Caco-2 (cell line): ENCODE results near the gene S100A16. TPM values are rescaled to one million over a fixed set of nuclear protein-coding genes. Genes with fewer than 3 reads are reported as not detected.

ENCODE experiments used
- BruUV-seq: library from RNA; stranded (reverse); fragments of 400-500 nt; replicated peaks from 2 replicates; lab custom pipeline; 2021; lab: Mats Ljungman, UMichigan
- CTCF ChIA-PET: fragments of 300-600 bp; sonication (Branson Sonifier 250); formaldehyde crosslinking; loops from one replicate; lab custom pipeline; 2022; ENCODE audit warnings: antibody characterized with exemption; lab: Charles Lee
- POLR2A ChIA-PET: fragments of 300-600 bp; sonication (Branson Sonifier 250); formaldehyde crosslinking; loops from one replicate; lab custom pipeline; 2022; ENCODE audit warnings: antibody characterized with exemption; lab: Charles Lee
- DNase-seq, 2 experiments: peaks; one replicate each; pipeline versions ENCODE4 v3.0.0 to v3.0.0-alpha.2; 2020 to 2022
- H3K27me3 ChIP-seq: replicated peaks from 2 replicates; pipeline ENCODE4 v1.6.0; 2011; ENCODE audit warnings: low read length; ENCODE audit not compliant: control insufficient read depth, insufficient read depth
- H3K36me3 ChIP-seq: 2 replicates; pipeline ENCODE4 v1.5.1; 2011; ENCODE audit warnings: low read length; ENCODE audit not compliant: control insufficient read depth, insufficient read depth
- H3K4me1 ChIP-seq: fragments of 250-450 bp; sonication (Bioruptor Pico); 2 replicates; pipeline ENCODE4 v1.5.1; 2020; ENCODE audit warnings: mild to moderate bottlenecking
- H3K4me3 ChIP-seq: 2 replicates; pipeline ENCODE4 v1.5.1; 2011; ENCODE audit warnings: low read depth, mild to moderate bottlenecking, control low read depth, low read length
- H3K9me3 ChIP-seq: fragments of 250-450 bp; sonication (Bioruptor Pico); 2 replicates; pipeline ENCODE4 v1.5.1; 2020; ENCODE audit warnings: mild to moderate bottlenecking, moderate library complexity
- H3K27ac Mint-ChIP-seq: one replicate; pipeline ENCODE4 v1.8.0; 2022; ENCODE audit warnings: mixed read lengths; ENCODE audit not compliant: unreplicated experiment
- H3K27me3 Mint-ChIP-seq: one replicate; pipeline ENCODE4 v1.8.0; 2022; ENCODE audit warnings: mixed read lengths; ENCODE audit not compliant: insufficient read depth, unreplicated experiment
- H3K36me3 Mint-ChIP-seq: one replicate; pipeline ENCODE4 v1.8.0; 2022; ENCODE audit warnings: mild to moderate bottlenecking, mixed read lengths; ENCODE audit not compliant: insufficient read depth, unreplicated experiment
- H3K4me1 Mint-ChIP-seq: one replicate; pipeline ENCODE4 v1.8.0; 2022; ENCODE audit warnings: low read depth, mixed read lengths; ENCODE audit not compliant: unreplicated experiment
- H3K4me3 Mint-ChIP-seq: one replicate; pipeline ENCODE4 v1.8.0; 2022; ENCODE audit warnings: mild to moderate bottlenecking, moderate library complexity, mixed read lengths; ENCODE audit not compliant: unreplicated experiment
- H3K9me3 Mint-ChIP-seq: one replicate; pipeline ENCODE4 v1.8.0; 2022; ENCODE audit warnings: mixed read lengths; ENCODE audit not compliant: unreplicated experiment
- CTCF ChIP-seq, 2 experiments: fragments of 200-600 bp in 1 of 2; IDR thresholded peaks; 1 replicate in 1 of 2; 2 replicates in 1 of 2; pipeline versions ENCODE4 v1.5.1 to v1.8.0; 2011 to 2022; ENCODE audit warnings: antibody characterized with exemption in 1 of 2, control low read depth in 1 of 2, inconsistent platforms in 1 of 2, low read depth in 1 of 2, low read length in 1 of 2, mild to moderate bottlenecking in 1 of 2, moderate library complexity in 1 of 2; ENCODE audit not compliant: insufficient read depth in 1 of 2, severe bottlenecking in 1 of 2, unreplicated experiment in 1 of 2
- intact Hi-C: fragments of 100-400 bp; cut with micrococcal nuclease; formaldehyde crosslinking; loops from one replicate; pipeline ENCODE4 v1.10.0; 2022; ENCODE audit not compliant: unreplicated experiment
- total RNA-seq: library from RNA; stranded (reverse); gene quantifications from 2 replicates; pipeline ENCODE4 v1.2.3, GENCODE V29; 2022

S100A16 gene
- total RNA-seq, 1 experiment from 2014 or later: 243 TPM

DNA sequence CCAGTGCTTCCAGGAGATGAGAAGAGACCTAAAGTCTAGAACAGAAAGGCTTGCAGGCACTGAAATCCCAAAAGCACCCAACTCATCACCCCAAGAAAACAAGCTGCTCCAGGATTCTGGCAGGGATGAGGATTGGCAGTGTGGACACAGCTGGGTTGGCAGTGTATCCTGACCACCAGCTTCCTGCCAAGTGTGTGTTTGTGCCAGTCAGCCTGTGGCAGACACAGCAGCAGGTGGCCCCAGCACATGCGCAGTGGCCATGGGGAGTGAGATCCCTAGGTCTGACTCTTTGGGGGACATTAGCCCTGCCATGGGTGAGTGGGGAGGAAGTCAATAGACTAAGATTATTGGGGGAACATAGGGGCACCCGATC lies 36.9 kb upstream of the S100A16 start:
- POLR2A ChIA-PET: interaction anchor here (3.8 kb wide), 1 partner anchor 16 kb away, joined by 16 read pairs; the partner anchor contains the start of gene CHTOP
- Mint-ChIP-seq H3K9me3 (no peaks in the 10 kb centered on the region), H3K27me3 (no peaks in the 10 kb centered on the region), H3K36me3 (peaks cover 52% of the 10 kb centered on the region), H3K27ac (peak overlapping the region; percentile 48), H3K4me3 (peak overlapping the region; percentile 16), H3K4me1 (peaks cover 31% of the 10 kb centered on the region)
- intact Hi-C loops: no loop called here
- Histone ChIP-seq H3K36me3 (peaks cover 5% of the 10 kb centered on the region), H3K27me3 (no peaks in the 10 kb centered on the region), H3K9me3 (no peaks in the 10 kb centered on the region), H3K4me3 (no peak overlapping the region), H3K4me1 (peaks cover 32% of the 10 kb centered on the region)
- TF ChIP-seq CTCF (IDR thresholded peaks at IDR 0.05; ENCODE audit: insufficient read depth in 1 of 2, low read depth in 1 of 2, low read length in 1 of 2, severe bottlenecking in 1 of 2, unreplicated experiment in 1 of 2): no peak
- DNase-seq: peak in 1 of 2 experiments; percentile 25
- CTCF ChIA-PET: interaction anchor here (0.6 to 1.2 kb wide), 3 partner anchors 23 to 72 kb away, joined by 3 to 4 read pairs (median 4); partner anchors contain the start of gene S100A13
- no TSS peak for BruUV-seq

- no peaks in the 10 kb centered on the region for H3K9me3 ChIP-seq
- CTCF ChIA-PET: interaction anchor here (0.6 to 1.2 kb wide), 3 partner anchors 22 to 71 kb away, joined by 3 to 4 read pairs (median 4); partner anchors contain the start of gene S100A13
- peak overlapping the region; percentile 16 for H3K4me3 Mint-ChIP-seq
- H3K27ac Mint-ChIP-seq: peak overlapping the region; percentile 48
- peaks cover 57% of the 10 kb centered on the region for H3K36me3 Mint-ChIP-seq
- DNase-seq: peak in 1 of 2 experiments; percentile 33
- H3K36me3 ChIP-seq: peaks cover 5% of the 10 kb centered on the region
- H3K27me3 ChIP-seq: no peaks in the 10 kb centered on the region
- intact Hi-C loops: no loop called here
- BruUV-seq: no TSS peak
- TF ChIP-seq CTCF (IDR thresholded peaks at IDR 0.05; ENCODE audit: insufficient read depth in 1 of 2, low read depth in 1 of 2, low read length in 1 of 2, severe bottlenecking in 1 of 2, unreplicated experiment in 1 of 2): no peak
- POLR2A ChIA-PET: interaction anchor here (3.8 kb wide), 1 partner anchor 15 kb away, joined by 16 read pairs; the partner anchor contains the start of gene CHTOP
- peaks cover 27% of the 10 kb centered on the region for H3K4me1 ChIP-seq
- no peak overlapping the region for H3K4me3 ChIP-seq
- H3K9me3 Mint-ChIP-seq: no peaks in the 10 kb centered on the region
- H3K4me1 Mint-ChIP-seq: peaks cover 30% of the 10 kb centered on the region
- no peaks in the 10 kb centered on the region for H3K27me3 Mint-ChIP-seq
Observed at GRCh38 chr1:153649137-153649862, 36.4 kb upstream of the S100A16 start.

DNA sequence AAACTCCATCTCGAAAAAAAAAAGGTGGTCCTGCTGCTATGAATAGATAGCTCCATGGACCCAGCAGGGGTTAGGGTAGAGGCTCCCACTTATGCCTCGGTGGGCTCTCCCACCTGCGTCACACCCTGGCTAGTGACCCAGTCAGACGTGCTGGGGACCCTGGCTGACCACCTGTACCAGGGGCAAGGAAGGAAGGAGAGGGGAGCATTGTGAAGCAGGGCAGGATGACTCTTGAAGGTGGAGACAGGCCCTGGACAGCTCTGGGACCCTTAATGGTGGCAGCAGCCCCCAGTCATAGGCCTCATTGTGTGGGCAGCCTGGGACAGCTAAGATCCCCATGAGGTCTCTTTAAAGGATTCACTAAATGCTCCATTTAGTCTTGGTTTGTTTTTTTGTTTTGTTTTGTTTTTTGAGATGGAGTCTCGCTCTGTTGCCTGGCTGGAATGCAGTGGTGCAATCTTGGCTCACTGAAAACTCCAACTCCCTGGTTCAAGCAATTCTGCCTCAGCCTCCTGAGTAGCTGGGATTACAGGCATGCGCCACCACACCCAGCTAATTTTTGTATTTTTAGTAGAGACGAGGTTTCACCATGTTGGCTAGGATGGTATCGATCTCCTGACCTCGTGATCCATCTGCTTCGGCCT lies 35.2 kb upstream of the S100A16 start:
- Mint-ChIP-seq H3K4me1 (peaks cover 36% of the 10 kb centered on the region), H3K27ac (peak overlapping the region; percentile 33), H3K36me3 (peaks cover 69% of the 10 kb centered on the region), H3K9me3 (no peaks in the 10 kb centered on the region), H3K4me3 (no peak overlapping the region), H3K27me3 (no peaks in the 10 kb centered on the region)
- CTCF ChIA-PET: interaction anchor here (1.0 to 1.2 kb wide), 2 partner anchors 14 to 21 kb away, joined by 3 to 4 read pairs; partner anchors contain the start of genes CHTOP and S100A13
- intact Hi-C loops: no loop called here
- Histone ChIP-seq H3K9me3 (no peaks in the 10 kb centered on the region), H3K36me3 (peaks cover 5% of the 10 kb centered on the region), H3K27me3 (no peaks in the 10 kb centered on the region), H3K4me3 (no peak overlapping the region), H3K4me1 (peaks cover 20% of the 10 kb centered on the region; the same call in 1 of the 2 replicates)
- no TSS peak for BruUV-seq
- DNase-seq: no peak
- no peak for TF ChIP-seq CTCF (IDR thresholded peaks at IDR 0.05; ENCODE audit: insufficient read depth in 1 of 2, low read depth in 1 of 2, low read length in 1 of 2, severe bottlenecking in 1 of 2, unreplicated experiment in 1 of 2)
- POLR2A ChIA-PET: interaction anchor here (0.8 to 3.8 kb wide), 2 partner anchors 14 to 32 kb away, joined by 3 to 16 read pairs; partner anchors contain the start of genes CHTOP and S100A14
